OCI-LY3 (cell line): ENCODE results near the gene NSG2.

Experiments used
- EZH2phosphoT487 ChIP-seq: fragments of 200-600 bp; shearing (Covaris generic); IDR thresholded peaks from 2 replicates; pipeline ENCODE4 v1.6.1; 2018; ENCODE audit warnings: antibody characterized with exemption, mixed run types, low read depth
- TF ChIP-seq, protein P1 (sequence below): fragments of 200-600, 300-600 bp; sonication (generic); IDR thresholded peaks from 2 replicates; pipeline ENCODE4 v1.5.1; 2014; ENCODE audit warnings: antibody characterized with exemption, low read length, low read depth

- TF ChIP-seq, protein P1, sequence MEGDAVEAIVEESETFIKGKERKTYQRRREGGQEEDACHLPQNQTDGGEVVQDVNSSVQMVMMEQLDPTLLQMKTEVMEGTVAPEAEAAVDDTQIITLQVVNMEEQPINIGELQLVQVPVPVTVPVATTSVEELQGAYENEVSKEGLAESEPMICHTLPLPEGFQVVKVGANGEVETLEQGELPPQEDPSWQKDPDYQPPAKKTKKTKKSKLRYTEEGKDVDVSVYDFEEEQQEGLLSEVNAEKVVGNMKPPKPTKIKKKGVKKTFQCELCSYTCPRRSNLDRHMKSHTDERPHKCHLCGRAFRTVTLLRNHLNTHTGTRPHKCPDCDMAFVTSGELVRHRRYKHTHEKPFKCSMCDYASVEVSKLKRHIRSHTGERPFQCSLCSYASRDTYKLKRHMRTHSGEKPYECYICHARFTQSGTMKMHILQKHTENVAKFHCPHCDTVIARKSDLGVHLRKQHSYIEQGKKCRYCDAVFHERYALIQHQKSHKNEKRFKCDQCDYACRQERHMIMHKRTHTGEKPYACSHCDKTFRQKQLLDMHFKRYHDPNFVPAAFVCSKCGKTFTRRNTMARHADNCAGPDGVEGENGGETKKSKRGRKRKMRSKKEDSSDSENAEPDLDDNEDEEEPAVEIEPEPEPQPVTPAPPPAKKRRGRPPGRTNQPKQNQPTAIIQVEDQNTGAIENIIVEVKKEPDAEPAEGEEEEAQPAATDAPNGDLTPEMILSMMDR = no peak
- TF ChIP-seq EZH2phosphoT487 = no peak
Observed at GRCh38 chr5:173998531-173998930, 47.0 kb upstream of the NSG2 start.
